ENCODE measurements around the gene OR6P1. TPM values are rescaled to one million over a fixed set of nuclear protein-coding genes. Genes with fewer than 3 reads are reported as not detected.

Gene OR6P1
- total RNA-seq, 1 donor from 2014 or later = not detected

GRCh38 chr1:158563853-158564252, 6.5 kb downstream of the OR6P1 start:
- DNase-seq = no peak
- Histone ChIP-seq H3K9me3 (no peaks in the 10 kb centered on the region), H3K4me3 (no peak overlapping the region), H3K27me3 (no peaks in the 10 kb centered on the region), H3K36me3 (no peaks in the 10 kb centered on the region), H3K27ac (no peak overlapping the region), H3K4me1 (no peaks in the 10 kb centered on the region)
- intact Hi-C loops (cut with DNase I) = no loop called here
- TF ChIP-seq, protein P1, sequence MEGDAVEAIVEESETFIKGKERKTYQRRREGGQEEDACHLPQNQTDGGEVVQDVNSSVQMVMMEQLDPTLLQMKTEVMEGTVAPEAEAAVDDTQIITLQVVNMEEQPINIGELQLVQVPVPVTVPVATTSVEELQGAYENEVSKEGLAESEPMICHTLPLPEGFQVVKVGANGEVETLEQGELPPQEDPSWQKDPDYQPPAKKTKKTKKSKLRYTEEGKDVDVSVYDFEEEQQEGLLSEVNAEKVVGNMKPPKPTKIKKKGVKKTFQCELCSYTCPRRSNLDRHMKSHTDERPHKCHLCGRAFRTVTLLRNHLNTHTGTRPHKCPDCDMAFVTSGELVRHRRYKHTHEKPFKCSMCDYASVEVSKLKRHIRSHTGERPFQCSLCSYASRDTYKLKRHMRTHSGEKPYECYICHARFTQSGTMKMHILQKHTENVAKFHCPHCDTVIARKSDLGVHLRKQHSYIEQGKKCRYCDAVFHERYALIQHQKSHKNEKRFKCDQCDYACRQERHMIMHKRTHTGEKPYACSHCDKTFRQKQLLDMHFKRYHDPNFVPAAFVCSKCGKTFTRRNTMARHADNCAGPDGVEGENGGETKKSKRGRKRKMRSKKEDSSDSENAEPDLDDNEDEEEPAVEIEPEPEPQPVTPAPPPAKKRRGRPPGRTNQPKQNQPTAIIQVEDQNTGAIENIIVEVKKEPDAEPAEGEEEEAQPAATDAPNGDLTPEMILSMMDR (IDR thresholded peaks at IDR 0.05) = no peak
- ATAC-seq = no peak

- Histone ChIP-seq H3K27ac (no peak overlapping the region), H3K4me3 (no peak overlapping the region), H3K36me3 (no peaks in the 10 kb centered on the region), H3K4me1 (no peaks in the 10 kb centered on the region), H3K27me3 (no peaks in the 10 kb centered on the region), H3K9me3 (no peaks in the 10 kb centered on the region)
- ATAC-seq (no peak), DNase-seq (no peak)
- TF ChIP-seq, protein P1 (IDR thresholded peaks at IDR 0.05) = no peak
- intact Hi-C loops (cut with DNase I) = no loop called here
These were observed 10.7 kb downstream of the OR6P1 start for GRCh38 chr1:158559696-158560095.

DNA sequence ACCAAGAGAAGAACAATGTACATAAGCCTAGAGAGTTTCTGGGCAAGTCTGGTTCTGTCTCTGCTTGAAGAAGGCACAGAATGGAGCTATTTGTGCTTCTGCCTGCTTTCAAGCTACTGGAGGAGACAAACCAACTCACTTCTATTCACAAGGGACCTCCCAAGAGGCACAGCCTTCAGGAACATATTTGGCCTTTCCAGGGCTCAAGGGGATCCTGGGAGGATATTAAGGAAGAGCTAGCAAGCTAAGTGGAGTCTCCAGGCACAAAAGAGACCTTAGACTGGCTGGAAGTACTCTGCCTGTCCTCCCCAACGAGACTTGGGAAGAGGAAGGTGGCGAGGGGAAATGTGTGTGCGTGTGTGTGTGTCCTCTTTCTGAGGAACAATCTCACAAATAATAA, 16.0 kb downstream of the OR6P1 start, which contains the start of gene OR6Y1:
Gene OR6Y1 (minus strand): TSS at position 54 of the 400 bp plus-strand sequence. CDS start 6,300 bp downstream, outside the sequence.
- Histone ChIP-seq H3K4me1 (no peaks in the 10 kb centered on the region), H3K36me3 (no peaks in the 10 kb centered on the region), H3K9me3 (no peaks in the 10 kb centered on the region), H3K27me3 (peaks cover 5% of the 10 kb centered on the region), H3K27ac (no peak within 1 kb of the TSS), H3K4me3 (no peak within 1 kb of the TSS)
- intact Hi-C loops (cut with DNase I) = no loop called here
- DNase-seq (no peak), ATAC-seq (no peak)
- TF ChIP-seq, protein P1 (IDR thresholded peaks at IDR 0.05) = no peak

GRCh38 chr1:158552296-158552695, 18.1 kb downstream of the OR6P1 start:
- H3K36me3 ChIP-seq = no peaks in the 10 kb centered on the region
- H3K27me3 ChIP-seq = peaks cover 5% of the 10 kb centered on the region
- TF ChIP-seq, protein P1 (IDR thresholded peaks at IDR 0.05) = no peak
- no peaks in the 10 kb centered on the region for H3K9me3 ChIP-seq
- intact Hi-C loops (cut with DNase I) = no loop called here
- ATAC-seq (no peak), DNase-seq (no peak)
- no peaks in the 10 kb centered on the region for H3K4me1 ChIP-seq
- no peak overlapping the region for H3K27ac ChIP-seq
- no peak overlapping the region for H3K4me3 ChIP-seq

- no peaks in the 10 kb centered on the region for H3K4me1 ChIP-seq
- H3K36me3 ChIP-seq = no peaks in the 10 kb centered on the region
- no peak overlapping the region for H3K4me3 ChIP-seq
- no peak for ATAC-seq
- intact Hi-C loops (cut with DNase I) = no loop called here
- no peaks in the 10 kb centered on the region for H3K27me3 ChIP-seq
- TF ChIP-seq, protein P1 (IDR thresholded peaks at IDR 0.05) = no peak
- DNase-seq = no peak
- no peak overlapping the region for H3K27ac ChIP-seq
- H3K9me3 ChIP-seq = no peaks in the 10 kb centered on the region
These were observed 22.8 kb downstream of the OR6P1 start for GRCh38 chr1:158547533-158547932.

DNA sequence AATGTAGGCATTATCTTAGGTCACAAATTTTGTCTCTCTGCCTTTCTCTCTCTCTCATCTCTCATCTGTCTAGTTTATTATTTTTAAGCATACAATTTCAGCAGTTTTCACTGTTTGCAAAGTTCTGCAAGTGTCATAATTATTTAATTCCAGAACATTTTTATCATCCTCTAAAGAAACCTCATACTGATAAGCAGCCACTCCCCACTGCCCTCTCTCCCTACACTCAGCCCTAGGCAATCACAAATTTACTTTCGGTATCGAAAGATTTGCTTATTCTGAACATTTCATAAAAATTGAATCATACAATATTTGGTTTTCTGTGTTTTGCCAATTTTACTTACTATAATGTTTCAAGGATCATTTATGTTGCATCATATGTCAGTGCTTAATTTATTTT, 32.8 kb downstream of the OR6P1 start:
- TF ChIP-seq, protein P1 (IDR thresholded peaks at IDR 0.05) = no peak
- H3K27ac ChIP-seq = no peak overlapping the region
- no peaks in the 10 kb centered on the region for H3K4me1 ChIP-seq
- ATAC-seq (no peak), DNase-seq (no peak)
- H3K9me3 ChIP-seq = no peaks in the 10 kb centered on the region
- no peaks in the 10 kb centered on the region for H3K36me3 ChIP-seq
- H3K4me3 ChIP-seq = no peak overlapping the region
- no peaks in the 10 kb centered on the region for H3K27me3 ChIP-seq
- intact Hi-C loops (cut with DNase I) = no loop called here
